Measurements from ENCODE around the gene UGT1A3.

GRCh38 chr2:233702238-233702637, 26.6 kb upstream of the UGT1A3 start:
- TF ChIP-seq, protein P1, sequence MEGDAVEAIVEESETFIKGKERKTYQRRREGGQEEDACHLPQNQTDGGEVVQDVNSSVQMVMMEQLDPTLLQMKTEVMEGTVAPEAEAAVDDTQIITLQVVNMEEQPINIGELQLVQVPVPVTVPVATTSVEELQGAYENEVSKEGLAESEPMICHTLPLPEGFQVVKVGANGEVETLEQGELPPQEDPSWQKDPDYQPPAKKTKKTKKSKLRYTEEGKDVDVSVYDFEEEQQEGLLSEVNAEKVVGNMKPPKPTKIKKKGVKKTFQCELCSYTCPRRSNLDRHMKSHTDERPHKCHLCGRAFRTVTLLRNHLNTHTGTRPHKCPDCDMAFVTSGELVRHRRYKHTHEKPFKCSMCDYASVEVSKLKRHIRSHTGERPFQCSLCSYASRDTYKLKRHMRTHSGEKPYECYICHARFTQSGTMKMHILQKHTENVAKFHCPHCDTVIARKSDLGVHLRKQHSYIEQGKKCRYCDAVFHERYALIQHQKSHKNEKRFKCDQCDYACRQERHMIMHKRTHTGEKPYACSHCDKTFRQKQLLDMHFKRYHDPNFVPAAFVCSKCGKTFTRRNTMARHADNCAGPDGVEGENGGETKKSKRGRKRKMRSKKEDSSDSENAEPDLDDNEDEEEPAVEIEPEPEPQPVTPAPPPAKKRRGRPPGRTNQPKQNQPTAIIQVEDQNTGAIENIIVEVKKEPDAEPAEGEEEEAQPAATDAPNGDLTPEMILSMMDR (optimal IDR thresholded peaks at IDR 0.05 in 1 of 3, IDR thresholded peaks at IDR 0.05 in 1 of 3, conservative IDR thresholded peaks at IDR 0.05 in 1 of 3; ENCODE audit: extremely low read depth in 1 of 3, insufficient read depth in 2 of 3, low read length in 3 of 3), result no peak
- no peak for TF ChIP-seq EZH2 (IDR thresholded peaks at IDR 0.05; ENCODE audit: low read length)
